MM.1S (cell line): ENCODE measurements around the gene TFCP2L1.

Source experiments
- DNase-seq: peaks from one replicate; pipeline ENCODE4 v3.0.0-alpha.2; 2015
- H2AFZ ChIP-seq: fragments of 300-600 bp; sonication (generic); 2 replicates; pipeline ENCODE4 v1.6.0; 2016; ENCODE audit warnings: antibody characterized with exemption, low read length
- H3F3A ChIP-seq: fragments of 300-600 bp; sonication (generic); 2 replicates; pipeline ENCODE4 v1.6.1; 2016; ENCODE audit warnings: mild to moderate bottlenecking, antibody characterized with exemption, low read length, moderate library complexity, mixed read lengths; ENCODE audit not compliant: insufficient read depth
- H3K27ac ChIP-seq: fragments of 300-600 bp; sonication (generic); 2 replicates; pipeline ENCODE4 v1.5.1; 2016; ENCODE audit warnings: mild to moderate bottlenecking, low read length
- H3K27me3 ChIP-seq: fragments of 300-600 bp; sonication (generic); replicated peaks from 2 replicates; pipeline ENCODE4 v1.6.0; 2016; ENCODE audit warnings: low read length; ENCODE audit not compliant: insufficient read depth
- H3K36me3 ChIP-seq: fragments of 300-600 bp; sonication (generic); replicated peaks from 2 replicates; pipeline ENCODE4 v1.6.1; 2016; ENCODE audit warnings: mild to moderate bottlenecking, low read length, mixed read lengths; ENCODE audit not compliant: insufficient read depth
- H3K4me1 ChIP-seq: fragments of 300-600 bp; sonication (generic); 2 replicates; pipeline ENCODE4 v1.6.1; 2016; ENCODE audit warnings: low read length, mixed read lengths
- H3K4me2 ChIP-seq: fragments of 300-600 bp; sonication (generic); 2 replicates; pipeline ENCODE4 v1.6.0; 2016; ENCODE audit warnings: low read depth, low read length
- H3K4me3 ChIP-seq: fragments of 300-600 bp; sonication (generic); 2 replicates; pipeline ENCODE4 v1.5.1; 2016; ENCODE audit warnings: low read length, mixed read lengths
- H3K79me2 ChIP-seq: fragments of 300-600 bp; sonication (generic); 2 replicates; pipeline ENCODE4 v1.6.1; 2016; ENCODE audit warnings: mixed run types, low read length, mixed read lengths
- H3K9ac ChIP-seq: fragments of 300-600 bp; sonication (generic); 2 replicates; pipeline ENCODE4 v1.6.1; 2016; ENCODE audit warnings: low read length, mixed read lengths
- H3K9me2 ChIP-seq: fragments of 300-600 bp; sonication (generic); replicated peaks from 2 replicates; pipeline ENCODE4 v1.6.1; 2016; ENCODE audit warnings: mild to moderate bottlenecking, low read length, mixed read lengths; ENCODE audit not compliant: insufficient read depth
- H3K9me3 ChIP-seq: fragments of 300-600 bp; sonication (generic); replicated peaks from 2 replicates; pipeline ENCODE4 v1.6.1; 2016; ENCODE audit warnings: mild to moderate bottlenecking, low read length, mixed read lengths; ENCODE audit not compliant: insufficient read depth
- H4K20me1 ChIP-seq: fragments of 300-600 bp; sonication (generic); 2 replicates; pipeline ENCODE4 v1.6.1; 2016; ENCODE audit warnings: mild to moderate bottlenecking, low read length, moderate library complexity, mixed read lengths; ENCODE audit not compliant: insufficient read depth
- EZH2 ChIP-seq: fragments of 300-600 bp; sonication (generic); optimal IDR thresholded peaks from 2 replicates; pipeline ENCODE3; 2017; ENCODE audit warnings: low read depth, mild to moderate bottlenecking, antibody characterized with exemption, low read length, mixed read lengths
- EZH2phosphoT487 ChIP-seq: fragments of 300-600 bp; sonication (generic); IDR thresholded peaks from 2 replicates; pipeline ENCODE4 v1.6.1; 2018; ENCODE audit warnings: antibody characterized with exemption, low read length
- TF ChIP-seq, protein P1 (sequence below): fragments of 300-600 bp; sonication (generic); IDR thresholded peaks from 2 replicates; pipeline ENCODE4 v1.5.1; 2016; ENCODE audit warnings: antibody characterized with exemption, low read length, mixed read lengths

The TFCP2L1 gene

DNA sequence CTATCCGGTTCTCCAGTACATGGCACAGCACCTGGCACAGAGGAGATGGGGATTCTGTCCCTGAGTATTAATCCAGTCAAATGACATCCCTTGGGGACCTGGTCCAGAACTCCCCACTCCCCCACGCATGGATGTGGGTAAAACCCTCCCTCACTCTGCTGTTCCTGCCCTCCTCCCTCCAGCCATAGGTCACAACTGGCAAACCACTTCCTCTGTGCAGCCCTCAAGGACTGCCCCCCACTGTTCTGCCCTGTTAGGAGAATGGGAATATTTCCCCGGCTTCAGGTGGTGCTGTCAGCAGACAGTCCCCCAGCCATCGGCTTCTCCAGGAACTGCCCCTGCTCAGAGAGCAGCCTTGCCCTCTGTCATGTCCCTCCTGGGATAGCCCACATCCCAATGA, 1.5 kb upstream of the TFCP2L1 start:
- Histone ChIP-seq H4K20me1 (no peaks in the 10 kb centered on the region), H3K27me3 (no peaks in the 10 kb centered on the region), H3K4me1 (no peaks in the 10 kb centered on the region), H3K9me3 (no peaks in the 10 kb centered on the region), H3K9ac (no peak overlapping the region), H3K36me3 (no peaks in the 10 kb centered on the region), H3K4me3 (no peak overlapping the region), H3K9me2 (no peaks in the 10 kb centered on the region), H2AFZ (no peak overlapping the region), H3K4me2 (no peak overlapping the region), H3F3A (no peaks in the 10 kb centered on the region), H3K27ac (no peak overlapping the region), H3K79me2 (no peaks in the 10 kb centered on the region)
- TF ChIP-seq EZH2 (no peak), EZH2phosphoT487 (no peak)
- TF ChIP-seq, protein P1, sequence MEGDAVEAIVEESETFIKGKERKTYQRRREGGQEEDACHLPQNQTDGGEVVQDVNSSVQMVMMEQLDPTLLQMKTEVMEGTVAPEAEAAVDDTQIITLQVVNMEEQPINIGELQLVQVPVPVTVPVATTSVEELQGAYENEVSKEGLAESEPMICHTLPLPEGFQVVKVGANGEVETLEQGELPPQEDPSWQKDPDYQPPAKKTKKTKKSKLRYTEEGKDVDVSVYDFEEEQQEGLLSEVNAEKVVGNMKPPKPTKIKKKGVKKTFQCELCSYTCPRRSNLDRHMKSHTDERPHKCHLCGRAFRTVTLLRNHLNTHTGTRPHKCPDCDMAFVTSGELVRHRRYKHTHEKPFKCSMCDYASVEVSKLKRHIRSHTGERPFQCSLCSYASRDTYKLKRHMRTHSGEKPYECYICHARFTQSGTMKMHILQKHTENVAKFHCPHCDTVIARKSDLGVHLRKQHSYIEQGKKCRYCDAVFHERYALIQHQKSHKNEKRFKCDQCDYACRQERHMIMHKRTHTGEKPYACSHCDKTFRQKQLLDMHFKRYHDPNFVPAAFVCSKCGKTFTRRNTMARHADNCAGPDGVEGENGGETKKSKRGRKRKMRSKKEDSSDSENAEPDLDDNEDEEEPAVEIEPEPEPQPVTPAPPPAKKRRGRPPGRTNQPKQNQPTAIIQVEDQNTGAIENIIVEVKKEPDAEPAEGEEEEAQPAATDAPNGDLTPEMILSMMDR, result no peak
- DNase-seq, result no peak

DNA sequence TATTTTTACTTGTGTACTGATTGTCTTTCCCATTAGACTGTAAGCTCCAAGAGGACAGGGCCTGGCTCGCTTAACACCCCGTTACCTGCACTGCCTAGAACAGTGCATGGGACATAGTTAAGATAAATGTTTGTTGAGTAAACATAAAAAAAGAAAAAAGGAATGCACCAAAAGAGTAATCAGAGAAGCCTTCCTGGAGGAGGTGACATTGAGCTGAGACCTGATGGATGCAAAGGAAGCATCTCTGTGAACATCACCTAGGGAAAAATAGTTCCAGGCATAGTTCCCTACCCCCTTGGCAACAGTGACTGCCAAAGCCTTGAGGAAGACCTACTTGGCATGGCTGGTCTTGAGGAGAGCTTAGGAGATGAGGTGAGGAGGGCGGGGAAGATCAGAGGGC, 924 bp upstream of the TFCP2L1 start:
- H3K36me3 ChIP-seq, result no peaks in the 10 kb centered on the region
- no peak overlapping the region for H3K4me3 ChIP-seq
- no peak overlapping the region for H2AFZ ChIP-seq
- H3K9ac ChIP-seq, result no peak overlapping the region
- no peaks in the 10 kb centered on the region for H3K27me3 ChIP-seq
- H4K20me1 ChIP-seq, result no peaks in the 10 kb centered on the region
- H3K4me2 ChIP-seq, result no peak overlapping the region
- no peak overlapping the region for H3K27ac ChIP-seq
- no peaks in the 10 kb centered on the region for H3K79me2 ChIP-seq
- no peaks in the 10 kb centered on the region for H3F3A ChIP-seq
- no peaks in the 10 kb centered on the region for H3K4me1 ChIP-seq
- no peak for TF ChIP-seq EZH2phosphoT487
- no peak for TF ChIP-seq EZH2
- TF ChIP-seq, protein P1, result no peak
- H3K9me3 ChIP-seq, result no peaks in the 10 kb centered on the region
- H3K9me2 ChIP-seq, result no peaks in the 10 kb centered on the region
- no peak for DNase-seq

DNA sequence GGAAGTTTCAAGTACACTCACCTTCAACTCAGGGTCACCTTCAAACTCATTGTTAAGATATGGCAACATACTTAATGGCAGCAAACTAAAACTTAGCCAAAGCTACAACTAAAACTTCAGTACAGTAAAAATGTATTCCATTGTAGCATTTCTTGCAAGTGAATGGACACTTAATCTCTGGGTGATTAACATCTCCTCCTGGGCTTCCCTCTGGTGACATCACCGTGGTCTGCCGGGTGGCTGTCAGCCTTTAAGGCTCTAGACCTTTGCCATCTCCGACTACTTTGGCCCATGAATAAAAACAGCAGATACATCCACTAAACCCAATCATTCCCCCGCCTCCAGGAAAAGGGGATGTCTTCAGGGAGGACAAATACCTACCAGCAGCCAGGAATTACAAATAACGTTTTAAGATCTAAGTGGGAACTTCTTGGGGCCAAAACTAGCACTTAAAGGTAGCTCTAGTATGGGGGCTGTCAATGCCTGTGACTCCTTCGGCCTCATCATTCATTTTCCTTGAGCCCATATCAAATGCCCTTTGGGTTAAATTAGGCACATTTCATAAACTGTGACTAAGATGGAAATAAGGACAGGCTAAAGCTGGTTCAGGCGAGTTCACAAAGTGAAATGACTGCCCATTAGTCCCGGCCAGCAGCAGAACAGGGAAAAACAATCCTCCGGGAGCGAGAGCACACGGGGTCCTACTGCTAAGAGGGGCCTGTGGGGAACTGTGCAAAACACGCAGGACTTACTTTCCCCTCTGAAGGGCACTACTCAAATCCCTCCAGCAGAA, 1.1 kb downstream of the TFCP2L1 start:
- H3K4me3 ChIP-seq, result no peak overlapping the region
- H3K4me1 ChIP-seq, result no peaks in the 10 kb centered on the region
- TF ChIP-seq EZH2phosphoT487 (no peak), EZH2 (no peak)
- TF ChIP-seq, protein P1, result no peak
- no peak overlapping the region for H2AFZ ChIP-seq
- H3K36me3 ChIP-seq, result no peaks in the 10 kb centered on the region
- no peak overlapping the region for H3K9ac ChIP-seq
- no peak overlapping the region for H3K27ac ChIP-seq
- H4K20me1 ChIP-seq, result no peaks in the 10 kb centered on the region
- no peak overlapping the region for H3K4me2 ChIP-seq
- H3K79me2 ChIP-seq, result no peaks in the 10 kb centered on the region
- H3K27me3 ChIP-seq, result no peaks in the 10 kb centered on the region
- DNase-seq, result no peak
- no peaks in the 10 kb centered on the region for H3K9me2 ChIP-seq
- H3F3A ChIP-seq, result no peaks in the 10 kb centered on the region
- H3K9me3 ChIP-seq, result no peaks in the 10 kb centered on the region
